ENCODE data around the gene ARL5B. TPM values are rescaled to one million over a fixed set of nuclear protein-coding genes. Genes with fewer than 3 reads are reported as not detected.

ARL5B gene
- total RNA-seq, 4 donors from 2014 or later = 8.3 to 12.1 (median 11.1) TPM

GRCh38 chr10:18659819-18660535 is 746 bp downstream of the ARL5B start:
- no peak for TF ChIP-seq CTCF (IDR thresholded peaks at IDR 0.05)
- Histone ChIP-seq H3K4me1 (peaks cover 5 to 50% (median 10%) of the 10 kb centered on the region in 3 donors), H3K27me3 (no peaks in the 10 kb centered on the region), H3K27ac (peak overlapping the region; percentile 81 to 99 (median 94)), H3K4me3 (peak overlapping the region; percentile 57 to 66), H3K36me3 (no peaks in the 10 kb centered on the region), H3K9me3 (no peaks in the 10 kb centered on the region)
- WGBS, 2 donors (ENCODE audit: low coverage in 1 of 2) = 0% methylated on average over 22 to 23 of the region's 23 CpGs
- ATAC-seq = no peak

GRCh38 chr10:18660816-18661431 is 1.7 kb downstream of the ARL5B start:
- no peak for ATAC-seq
- 81 to 92% methylated on average over 13 to 16 of the region's 19 CpGs for WGBS, 2 donors (ENCODE audit: low coverage in 1 of 2)
- Histone ChIP-seq H3K4me1 (peaks cover 5 to 60% (median 15%) of the 10 kb centered on the region in 3 donors), H3K27me3 (no peaks in the 10 kb centered on the region), H3K4me3 (peak overlapping the region; percentile 57 to 66), H3K9me3 (no peaks in the 10 kb centered on the region), H3K27ac (peak overlapping the region in 3 of 4 donors; percentile 89 to 99 (median 98)), H3K36me3 (no peaks in the 10 kb centered on the region)
- TF ChIP-seq POLR2AphosphoS5 (IDR thresholded peaks at IDR 0.05) = no peak
- no peak for TF ChIP-seq POLR2A (IDR thresholded peaks at IDR 0.05)
- no peak for TF ChIP-seq EP300 (IDR thresholded peaks at IDR 0.05)
- TF ChIP-seq CTCF (IDR thresholded peaks at IDR 0.05) = no peak

- H3K36me3 ChIP-seq = peaks cover 0 to 25% of the 10 kb centered on the region in 2 donors
- no peaks in the 10 kb centered on the region for H3K9me3 ChIP-seq
- H3K27ac ChIP-seq = no peak overlapping the region
- H3K4me1 ChIP-seq = peaks cover 5 to 60% (median 15%) of the 10 kb centered on the region in 3 donors
- 90 to 100% methylated on average over 1 to 2 of the region's 2 CpGs for WGBS, 2 donors (ENCODE audit: low coverage in 1 of 2)
- TF ChIP-seq POLR2A (IDR thresholded peaks at IDR 0.05) (no peak), POLR2AphosphoS5 (IDR thresholded peaks at IDR 0.05) (no peak), EP300 (IDR thresholded peaks at IDR 0.05) (no peak), CTCF (IDR thresholded peaks at IDR 0.05) (no peak)
- H3K27me3 ChIP-seq = no peaks in the 10 kb centered on the region
- H3K4me3 ChIP-seq = no peak overlapping the region
- no peak for ATAC-seq
Observed at GRCh38 chr10:18664841-18665478, 5.7 kb downstream of the ARL5B start.

- peaks cover under 1 to 51% (median 11%) of the 10 kb centered on the region in 3 donors for H3K4me1 ChIP-seq
- 5 to 48% methylated on average over 2 to 3 of the region's 3 CpGs for WGBS, 2 donors (ENCODE audit: low coverage in 1 of 2)
Observed at GRCh38 chr10:18665815-18666558, 6.8 kb downstream of the ARL5B start.

More at GRCh38 chr10:18665815-18666558, 6.8 kb downstream of the ARL5B start:
- Histone ChIP-seq H3K9me3 (no peaks in the 10 kb centered on the region), H3K4me3 (no peak overlapping the region), H3K27ac (no peak overlapping the region), H3K36me3 (peaks cover 0 to 35% of the 10 kb centered on the region in 2 donors), H3K27me3 (no peaks in the 10 kb centered on the region)
- no peak for ATAC-seq
- TF ChIP-seq CTCF (IDR thresholded peaks at IDR 0.05) (no peak), POLR2AphosphoS5 (IDR thresholded peaks at IDR 0.05) (no peak), POLR2A (IDR thresholded peaks at IDR 0.05) (no peak), EP300 (IDR thresholded peaks at IDR 0.05) (no peak)
